GM04503 (cell line): ENCODE data around the gene AXIN1.

Experiments
- DNase-seq: peaks from one replicate; pipeline ENCODE4 v3.0.0-alpha.2; 2012; ENCODE audit warnings: low read depth

The AXIN1 gene

DNA sequence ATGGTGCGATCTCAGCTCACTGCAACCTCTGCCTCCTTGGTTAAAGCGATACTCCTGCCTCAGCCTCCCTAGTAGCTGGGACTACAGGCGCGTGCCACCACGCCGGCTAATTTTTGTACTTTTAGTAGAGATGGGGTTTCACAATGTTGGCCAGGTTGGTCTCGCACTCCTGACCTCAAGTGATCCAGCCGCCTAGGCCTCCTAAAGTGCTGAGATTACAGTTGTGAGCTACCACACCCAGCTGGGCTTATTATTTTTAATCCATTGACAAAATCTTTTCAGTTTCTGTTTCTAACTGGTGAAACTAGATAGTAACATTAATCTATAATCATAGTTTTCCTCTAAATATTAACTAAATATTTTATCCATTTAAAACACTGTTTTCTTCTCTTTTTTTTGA is 112.0 kb downstream of the AXIN1 start:
- DNase-seq = no peak

DNA sequence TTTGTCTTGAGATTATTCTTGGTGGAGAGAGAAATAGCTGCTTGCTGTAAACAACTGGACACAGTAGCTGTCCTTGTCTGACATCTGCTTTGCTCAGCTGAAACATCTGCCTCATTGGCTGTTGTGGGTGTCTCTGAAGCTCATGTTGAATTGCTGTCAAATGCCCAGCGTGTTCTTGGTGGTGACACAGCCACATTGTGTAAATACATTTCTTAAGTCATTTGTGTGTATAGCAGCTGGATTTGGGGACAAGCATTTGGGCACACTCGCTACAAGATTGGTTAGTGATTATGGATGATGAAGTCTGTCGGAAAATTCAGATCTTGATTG is 112.6 kb downstream of the AXIN1 start:
- no peak for DNase-seq
